ENCODE data around the gene WASF3. TPM values are rescaled to one million over a fixed set of nuclear protein-coding genes. Genes with fewer than 3 reads are reported as not detected.

Gene WASF3
- total RNA-seq, 1 experiment from 2014 or later: 2.6 TPM

DNA sequence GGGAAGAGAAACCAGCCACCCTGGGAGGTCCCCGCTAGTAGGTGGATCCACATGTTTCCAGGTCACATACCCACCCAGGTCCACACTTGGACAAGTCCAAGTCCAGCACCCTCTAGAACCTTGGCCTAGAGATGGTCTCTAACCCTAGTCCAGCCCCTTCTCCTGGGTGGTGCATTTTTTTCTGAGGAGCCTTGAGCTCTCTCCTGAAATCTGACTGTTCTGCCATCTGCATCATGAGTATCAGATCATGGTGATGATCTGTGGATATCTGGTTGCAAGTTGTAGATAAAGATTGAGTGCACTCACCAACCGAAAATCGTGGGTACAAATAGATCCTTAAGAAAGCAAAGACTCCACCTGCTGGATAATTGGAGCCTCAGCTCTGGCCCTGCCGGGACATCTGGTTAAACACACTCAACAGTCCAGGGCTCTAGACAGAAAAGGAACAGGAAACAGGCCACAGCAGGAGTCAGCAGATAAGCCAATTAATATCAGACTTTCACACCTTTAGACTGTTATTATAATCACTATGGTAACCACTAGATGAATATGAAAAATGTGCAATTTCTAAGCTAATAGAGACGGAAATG is 162.0 kb downstream of the WASF3 start:
- Histone ChIP-seq H3K36me3 (ENCODE audit: low read depth, low read length) (no peaks in the 10 kb centered on the region), H3K27me3 (ENCODE audit: low read length) (peaks cover 30% of the 10 kb centered on the region; the same call in 1 of the 2 replicates), H3K4me3 (ENCODE audit: low read length) (no peak overlapping the region), H3K4me1 (ENCODE audit: insufficient read depth, low read length) (no peaks in the 10 kb centered on the region), H3K79me2 (ENCODE audit: low read length) (no peaks in the 10 kb centered on the region), H3K4me2 (ENCODE audit: low read length) (no peak overlapping the region), H3K9me2 (replicated peaks; ENCODE audit: low read length) (no peaks in the 10 kb centered on the region), H4K20me1 (ENCODE audit: low read length) (no peaks in the 10 kb centered on the region), H3K9me3 (ENCODE audit: low read length) (no peaks in the 10 kb centered on the region), H3K9ac (ENCODE audit: low read length) (no peak overlapping the region), H3F3A (ENCODE audit: low read length, unreplicated experiment) (no peaks in the 10 kb centered on the region), H2AFZ (ENCODE audit: low read length) (no peak overlapping the region), H3K27ac (ENCODE audit: low read length) (no peak overlapping the region)
- ChIA-PET POLR2A (ENCODE audit: unreplicated experiment) (no interaction called here), CTCF (no interaction called here)
- TF ChIP-seq, protein P1, sequence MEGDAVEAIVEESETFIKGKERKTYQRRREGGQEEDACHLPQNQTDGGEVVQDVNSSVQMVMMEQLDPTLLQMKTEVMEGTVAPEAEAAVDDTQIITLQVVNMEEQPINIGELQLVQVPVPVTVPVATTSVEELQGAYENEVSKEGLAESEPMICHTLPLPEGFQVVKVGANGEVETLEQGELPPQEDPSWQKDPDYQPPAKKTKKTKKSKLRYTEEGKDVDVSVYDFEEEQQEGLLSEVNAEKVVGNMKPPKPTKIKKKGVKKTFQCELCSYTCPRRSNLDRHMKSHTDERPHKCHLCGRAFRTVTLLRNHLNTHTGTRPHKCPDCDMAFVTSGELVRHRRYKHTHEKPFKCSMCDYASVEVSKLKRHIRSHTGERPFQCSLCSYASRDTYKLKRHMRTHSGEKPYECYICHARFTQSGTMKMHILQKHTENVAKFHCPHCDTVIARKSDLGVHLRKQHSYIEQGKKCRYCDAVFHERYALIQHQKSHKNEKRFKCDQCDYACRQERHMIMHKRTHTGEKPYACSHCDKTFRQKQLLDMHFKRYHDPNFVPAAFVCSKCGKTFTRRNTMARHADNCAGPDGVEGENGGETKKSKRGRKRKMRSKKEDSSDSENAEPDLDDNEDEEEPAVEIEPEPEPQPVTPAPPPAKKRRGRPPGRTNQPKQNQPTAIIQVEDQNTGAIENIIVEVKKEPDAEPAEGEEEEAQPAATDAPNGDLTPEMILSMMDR (conservative IDR thresholded peaks at IDR 0.05; ENCODE audit: low read depth, low read length): peak; percentile 45
- TF ChIP-seq EZH2 (IDR thresholded peaks at IDR 0.05; ENCODE audit: low read length, unreplicated experiment): no peak
- ATAC-seq (no peak), DNase-seq (peak; percentile 8)
- intact Hi-C loops (cut with micrococcal nuclease): no loop called here
- BruUV-seq (replicated peaks): no TSS peak

DNA sequence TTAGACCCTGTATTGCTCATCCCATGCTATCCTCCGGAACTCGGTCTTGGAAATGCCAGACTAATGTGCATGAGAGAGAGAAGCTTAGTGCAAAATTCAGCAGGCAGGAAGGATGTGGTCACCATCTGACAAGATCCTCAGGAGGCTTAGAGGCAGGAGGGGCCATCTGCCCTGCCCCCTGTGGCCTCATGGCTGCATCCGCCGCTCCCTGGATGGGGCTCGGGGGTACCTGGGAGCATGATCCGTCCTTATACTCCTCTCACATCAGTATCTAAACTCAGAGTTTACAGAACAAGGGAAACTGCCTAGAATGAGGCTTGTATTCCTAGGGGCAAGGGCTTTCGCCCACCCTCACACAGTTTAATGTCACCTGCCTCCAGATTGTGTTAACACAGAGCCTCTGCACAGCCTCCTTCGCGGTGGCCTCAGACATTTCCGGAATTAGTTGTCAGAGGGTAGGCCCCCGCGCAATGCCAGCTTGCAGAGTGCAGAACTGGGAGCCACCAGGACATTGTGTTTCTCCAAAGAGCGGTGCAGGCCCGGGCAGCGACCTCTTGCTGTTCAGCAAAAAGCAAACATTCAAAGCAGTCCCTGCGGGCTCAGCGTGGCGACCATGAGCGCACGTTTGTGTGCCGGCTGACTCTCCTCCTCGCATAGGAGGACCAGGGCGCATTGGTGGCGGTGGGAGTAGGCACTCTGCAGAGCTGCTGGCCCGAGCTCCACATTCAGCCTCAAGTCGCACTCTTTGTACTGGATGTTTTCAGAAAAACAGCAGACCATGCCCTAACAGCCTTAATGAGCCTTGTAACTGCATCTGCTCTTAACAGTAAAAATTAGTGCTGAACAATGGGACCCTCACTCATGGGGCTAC is 164.0 kb downstream of the WASF3 start:
- no TSS peak for BruUV-seq (replicated peaks)

More for the DNA sequence above, 164.0 kb downstream of the WASF3 start:
- H3K9ac ChIP-seq (ENCODE audit: low read length): no peak overlapping the region
- H3K4me1 ChIP-seq (ENCODE audit: insufficient read depth, low read length): no peaks in the 10 kb centered on the region
- no peak overlapping the region for H2AFZ ChIP-seq (ENCODE audit: low read length)
- no peaks in the 10 kb centered on the region for H3K36me3 ChIP-seq (ENCODE audit: low read depth, low read length)
- no peaks in the 10 kb centered on the region for H3K9me3 ChIP-seq (ENCODE audit: low read length)
- no peaks in the 10 kb centered on the region for H4K20me1 ChIP-seq (ENCODE audit: low read length)
- no peak for DNase-seq
- H3K4me2 ChIP-seq (ENCODE audit: low read length): no peak overlapping the region
- H3K4me3 ChIP-seq (ENCODE audit: low read length): no peak overlapping the region
- H3F3A ChIP-seq (ENCODE audit: low read length, unreplicated experiment): no peaks in the 10 kb centered on the region
- no peak for ATAC-seq
- peaks cover 32% of the 10 kb centered on the region for H3K27me3 ChIP-seq (ENCODE audit: low read length)
- POLR2A ChIA-PET (ENCODE audit: unreplicated experiment): no interaction called here
- CTCF ChIA-PET: no interaction called here
- H3K9me2 ChIP-seq (replicated peaks; ENCODE audit: low read length): no peaks in the 10 kb centered on the region
- H3K79me2 ChIP-seq (ENCODE audit: low read length): no peaks in the 10 kb centered on the region
- no peak overlapping the region for H3K27ac ChIP-seq (ENCODE audit: low read length)
- TF ChIP-seq, protein P1 (conservative IDR thresholded peaks at IDR 0.05; ENCODE audit: low read depth, low read length): no peak
- TF ChIP-seq EZH2phosphoT487 (IDR thresholded peaks at IDR 0.05; ENCODE audit: borderline replicate concordance, low read length) (no peak), EZH2 (IDR thresholded peaks at IDR 0.05; ENCODE audit: low read length, unreplicated experiment) (no peak)
- intact Hi-C loops (cut with micrococcal nuclease): no loop called here

Measured in PC-3 (cell line).